Right lobe of liver (tissue), 6 donors: ENCODE measurements around the gene NR1I3. TPM values are rescaled to one million over a fixed set of nuclear protein-coding genes. Genes with fewer than 3 reads are reported as not detected.

Experiments
- ATAC-seq, 4 donors: fragments of 200-7000 bp; cut with Tn5 transposase; one replicate each; pipeline ENCODE4 v1.9.1; 2020; ENCODE audit warnings: mild to moderate bottlenecking in 4 of 4, moderate library complexity in 4 of 4
- DNase-seq, 3 donors: peaks; one replicate each; pipeline ENCODE4 v3.0.0-alpha.2; 2020
- H3K27ac ChIP-seq, 3 donors: fragments of 200-600 bp; one replicate each; pipeline ENCODE4 v1.8.0; 2022
- H3K27me3 ChIP-seq, 2 donors: fragments of 200-600 bp; one replicate each; pipeline ENCODE4 v1.8.0; 2022
- H3K36me3 ChIP-seq, 4 donors: fragments of 200-600 bp; sonication (generic) in 1 of 4; one replicate each; pipeline versions ENCODE4 v1.5.1 to v1.8.0; 2017 to 2022; ENCODE audit warnings: control low read depth in 1 of 4
- H3K4me1 ChIP-seq, 4 donors: fragments of 200-600 bp; sonication (generic) in 1 of 4; one replicate each; pipeline versions ENCODE4 v1.5.1 to v1.8.0; 2017 to 2022; ENCODE audit warnings: control low read depth in 1 of 4
- H3K4me3 ChIP-seq, 3 donors: fragments of 200-600 bp; one replicate each; pipeline ENCODE4 v1.8.0; 2022
- H3K9me3 ChIP-seq, 4 donors: fragments of 200-600 bp; sonication (generic) in 1 of 4; one replicate each; pipeline versions ENCODE4 v1.5.1 to v1.8.0; 2017 to 2022; ENCODE audit warnings: control low read depth in 1 of 4
- CTCF ChIP-seq, 4 donors: fragments of 200-600 bp in 3 of 4; fragments of 450-650 bp in 1 of 4; IDR thresholded peaks; one replicate each; pipeline versions ENCODE4 v1.5.1 to v1.8.0; 2016 to 2022; ENCODE audit warnings: antibody characterized with exemption in 4 of 4, mild to moderate bottlenecking in 2 of 4
- POLR2A ChIP-seq: fragments of 450-650 bp; IDR thresholded peaks from one replicate; pipeline ENCODE4 v1.6.1; 2017; ENCODE audit warnings: antibody characterized with exemption, mild to moderate bottlenecking
- WGBS: methylation state at CpG from one replicate; pipeline ENCODE4 v1.1.6; 2018; ENCODE audit warnings: low coverage, low lambda C conversion rate; ENCODE audit not compliant: insufficient coverage; ENCODE audit errors: missing lambda C conversion rate; 5-methylcytosine and 5-hydroxymethylcytosine counted together
- intact Hi-C, 2 donors: fragments of 100-400 bp; cut with DNase I; formaldehyde crosslinking; loops; one replicate each; pipeline versions ENCODE4 v1.11.2 to v1.14.1; 2022
- total RNA-seq, 6 experiments: library from RNA; depleted of rRNA in 2 of 6; stranded (reverse); fragments of >200 nt in 2 of 6; fragmentation: NEBNext Ultra II Directional in 3 of 6; extraction: Animal tissue kit (Norgen Biotek cat#: 25700) in 3 of 6; gene quantifications; one replicate each; pipeline versions ENCODE4 v1.1.0 to v1.2.4, GENCODE V29; 2016 to 2023
- donor health status: DM: no; HTN: yes; CAD: no.
- donor health status: DM: no; HTN: no; CAD: no.
- donor health status: DM: no; HTN: no; CAD: no.
- donor health status: DM: no; HTN: yes; CAD: no.
- donor health status: DM: no; HTN: yes; CAD: no.

Gene NR1I3
- total RNA-seq, 6 experiments from 2014 or later, result 24.1 to 169 (median 85.7) TPM

- peaks cover 0 to 10% (median 3%) of the 10 kb centered on the region in 4 donors for H3K36me3 ChIP-seq
- H3K27me3 ChIP-seq, result no peaks in the 10 kb centered on the region
- H3K4me1 ChIP-seq, result peaks cover 0 to 55% (median 12%) of the 10 kb centered on the region in 4 donors
- peak; percentile 76 to 92 (median 82) for DNase-seq
- intact Hi-C loops, result no loop called here
- peak; percentile 48 to 70 (median 58) for ATAC-seq
- H3K9me3 ChIP-seq, result no peaks in the 10 kb centered on the region
- peak overlapping the region; percentile 69 to 90 (median 84) for H3K27ac ChIP-seq
- TF ChIP-seq CTCF (IDR thresholded peaks at IDR 0.05) (no peak), POLR2A (peak; percentile 29)
- WGBS, result 31% methylated on average over 7 of the region's 7 CpGs
- H3K4me3 ChIP-seq, result peak overlapping the region in 2 of 3 donors; percentile 69 to 75
These were observed 14.0 kb downstream of the NR1I3 start for GRCh38 chr1:161223805-161224694.

GRCh38 chr1:161222175-161223019 is 15.6 kb downstream of the NR1I3 start:
- peaks cover 0 to 61% (median 13%) of the 10 kb centered on the region in 4 donors for H3K4me1 ChIP-seq
- ATAC-seq (no peak), DNase-seq (no peak)
- H3K36me3 ChIP-seq, result peaks cover 0 to 2% (median 0%) of the 10 kb centered on the region in 4 donors
- H3K27me3 ChIP-seq, result no peaks in the 10 kb centered on the region
- TF ChIP-seq POLR2A (no peak), CTCF (IDR thresholded peaks at IDR 0.05) (no peak)
- WGBS, result 13% methylated on average over 5 of the region's 6 CpGs
- H3K9me3 ChIP-seq, result no peaks in the 10 kb centered on the region
- intact Hi-C loops, result no loop called here
- H3K27ac ChIP-seq, result peak overlapping the region; percentile 69 to 90 (median 82)
- H3K4me3 ChIP-seq, result peak overlapping the region; percentile 38 to 75 (median 69)

GRCh38 chr1:161220002-161220401 is 18.0 kb downstream of the NR1I3 start:
- Histone ChIP-seq H3K27ac (peak overlapping the region in 1 of 3 donors; percentile 90), H3K4me1 (peaks cover 0 to 61% (median 8%) of the 10 kb centered on the region in 4 donors), H3K27me3 (no peaks in the 10 kb centered on the region), H3K9me3 (no peaks in the 10 kb centered on the region), H3K4me3 (no peak overlapping the region), H3K36me3 (peaks cover 0 to 2% (median 0%) of the 10 kb centered on the region in 4 donors)
- TF ChIP-seq POLR2A, result no peak
- intact Hi-C loops, result no loop called here
- DNase-seq (no peak), ATAC-seq (no peak)
- 18% methylated on average over 5 of the region's 5 CpGs for WGBS

- peak overlapping the region in 2 of 3 donors; percentile 6 to 90 for H3K27ac ChIP-seq
- DNase-seq (no peak), ATAC-seq (peak in 2 of 4 donors; percentile 4 to 8)
- peaks cover 0 to 5% (median 0%) of the 10 kb centered on the region in 4 donors for H3K36me3 ChIP-seq
- TF ChIP-seq CTCF (IDR thresholded peaks at IDR 0.05) (no peak), POLR2A (peak; percentile 0)
- H3K27me3 ChIP-seq, result no peaks in the 10 kb centered on the region
- no peaks in the 10 kb centered on the region for H3K9me3 ChIP-seq
- 38% methylated on average over 4 of the region's 5 CpGs for whole genome bisulfite sequencing
- H3K4me1 ChIP-seq, result peaks cover 0 to 57% (median 8%) of the 10 kb centered on the region in 4 donors
- intact Hi-C loops, result no loop called here
- no peak overlapping the region for H3K4me3 ChIP-seq
These were observed 18.7 kb downstream of the NR1I3 start for GRCh38 chr1:161219078-161219892.
